CD4-positive, alpha-beta T cell treated with Interferon alpha-2 for 1 hour (primary cell): Measurements from ENCODE around the gene C19orf25.

Experiments used
- DNase-seq, 2 donors: peaks; one replicate each; pipeline ENCODE4 v3.0.0-alpha.2; 2020 to 2022

The C19orf25 gene

DNA sequence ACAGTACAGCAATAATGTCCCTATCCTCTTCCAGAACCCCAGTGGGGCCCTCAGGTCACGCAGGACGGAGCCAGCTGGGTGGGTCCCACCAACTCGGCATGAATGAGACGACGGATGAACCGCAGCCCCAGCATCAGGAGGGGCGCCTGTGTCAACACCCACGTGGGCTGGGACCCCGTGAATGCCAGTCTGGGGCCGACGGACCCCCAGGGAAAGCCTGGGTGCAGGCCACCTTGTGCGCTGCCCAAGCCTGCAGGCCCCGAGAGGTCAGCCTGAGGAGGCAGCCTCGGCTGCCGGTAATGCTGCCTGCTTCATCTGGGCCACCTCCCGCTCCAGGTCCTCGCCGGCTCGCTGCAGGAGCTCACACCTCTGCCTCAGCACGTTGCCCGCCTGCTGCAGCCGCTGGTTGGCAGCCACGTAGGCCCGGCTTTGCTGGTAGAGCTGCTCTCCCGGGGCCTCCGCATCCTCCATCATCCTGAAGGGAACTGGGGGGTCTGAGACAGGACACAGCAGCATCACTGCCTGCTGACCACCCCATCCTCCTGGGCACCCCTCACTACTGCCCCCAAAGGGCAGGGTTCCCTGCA lies 4.2 kb downstream of the C19orf25 start:
- DNase-seq, result no peak

DNA sequence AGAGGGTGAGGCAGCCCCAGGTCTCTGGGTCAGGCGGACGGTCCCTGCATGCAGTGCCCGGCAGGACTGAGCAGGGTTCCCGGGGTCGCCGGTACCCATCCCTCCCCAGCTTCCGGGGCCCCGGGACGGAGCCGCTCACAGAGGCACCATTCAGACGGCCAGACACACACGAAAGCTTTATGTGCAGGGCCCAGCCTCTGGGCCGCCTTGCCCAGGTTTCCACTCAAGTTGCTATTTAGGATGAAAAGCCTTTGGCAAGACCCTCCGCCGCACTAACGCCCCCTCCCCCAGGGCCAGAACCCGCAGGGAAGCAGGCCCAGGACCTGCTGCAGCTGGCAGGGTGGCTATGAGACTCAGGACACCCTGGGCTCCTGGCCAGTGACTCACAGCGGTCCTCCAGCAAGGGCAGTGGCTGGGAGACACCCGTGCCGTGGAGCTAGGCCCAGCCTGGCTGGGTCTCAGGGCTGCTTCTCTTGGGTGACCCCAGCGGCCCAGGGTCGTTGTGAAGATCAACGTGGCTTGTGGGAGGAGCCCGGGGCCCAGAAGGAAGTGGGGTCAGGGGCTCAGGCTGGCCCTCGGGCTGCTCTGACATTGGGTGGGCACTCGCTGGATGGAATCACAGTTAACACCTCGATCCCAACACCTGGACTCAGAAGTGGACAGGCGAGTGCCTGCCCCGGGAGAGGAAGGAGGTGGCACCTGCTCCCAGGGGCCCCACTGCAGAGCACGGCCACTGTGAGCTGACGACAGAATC lies 4.8 kb downstream of the C19orf25 start:
- no peak for DNase-seq

DNA sequence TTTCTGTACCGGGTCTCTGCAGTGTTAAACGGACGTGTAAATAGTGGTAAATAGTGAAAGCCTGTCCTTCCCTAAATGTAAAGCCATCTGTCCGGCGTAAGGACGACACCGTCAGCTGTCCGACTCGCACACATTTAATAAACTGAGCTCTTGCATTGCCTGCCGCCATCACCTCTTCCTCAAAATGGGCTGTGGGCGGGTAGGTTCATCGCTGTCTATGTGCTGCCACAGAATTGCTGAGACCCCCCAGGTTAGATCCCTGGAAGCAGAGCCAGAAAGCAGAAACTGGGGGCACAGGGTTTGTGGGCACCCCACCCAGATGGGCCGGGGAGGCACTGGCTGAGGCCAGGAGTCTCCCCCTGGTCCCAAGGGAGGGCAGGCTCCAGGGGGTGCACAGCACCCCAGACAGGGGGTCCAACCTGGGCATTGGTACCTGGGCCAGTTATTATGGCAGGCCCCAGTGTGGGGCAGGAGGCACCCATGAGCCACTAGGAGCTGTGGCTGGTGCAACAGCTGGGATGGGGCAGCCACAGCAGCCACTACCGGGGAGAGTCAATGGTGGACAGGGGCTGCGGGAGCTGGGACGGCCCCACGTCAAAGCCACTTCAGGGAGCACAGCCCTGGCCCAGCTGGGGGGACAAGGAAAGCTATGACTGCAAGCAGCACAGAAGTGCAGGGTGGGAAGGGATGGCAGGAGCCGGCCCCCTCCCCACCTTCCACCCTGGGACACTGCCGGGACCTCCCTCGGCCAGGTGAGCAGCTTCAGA lies 5.7 kb downstream of the C19orf25 start:
- DNase-seq, result no peak

DNA sequence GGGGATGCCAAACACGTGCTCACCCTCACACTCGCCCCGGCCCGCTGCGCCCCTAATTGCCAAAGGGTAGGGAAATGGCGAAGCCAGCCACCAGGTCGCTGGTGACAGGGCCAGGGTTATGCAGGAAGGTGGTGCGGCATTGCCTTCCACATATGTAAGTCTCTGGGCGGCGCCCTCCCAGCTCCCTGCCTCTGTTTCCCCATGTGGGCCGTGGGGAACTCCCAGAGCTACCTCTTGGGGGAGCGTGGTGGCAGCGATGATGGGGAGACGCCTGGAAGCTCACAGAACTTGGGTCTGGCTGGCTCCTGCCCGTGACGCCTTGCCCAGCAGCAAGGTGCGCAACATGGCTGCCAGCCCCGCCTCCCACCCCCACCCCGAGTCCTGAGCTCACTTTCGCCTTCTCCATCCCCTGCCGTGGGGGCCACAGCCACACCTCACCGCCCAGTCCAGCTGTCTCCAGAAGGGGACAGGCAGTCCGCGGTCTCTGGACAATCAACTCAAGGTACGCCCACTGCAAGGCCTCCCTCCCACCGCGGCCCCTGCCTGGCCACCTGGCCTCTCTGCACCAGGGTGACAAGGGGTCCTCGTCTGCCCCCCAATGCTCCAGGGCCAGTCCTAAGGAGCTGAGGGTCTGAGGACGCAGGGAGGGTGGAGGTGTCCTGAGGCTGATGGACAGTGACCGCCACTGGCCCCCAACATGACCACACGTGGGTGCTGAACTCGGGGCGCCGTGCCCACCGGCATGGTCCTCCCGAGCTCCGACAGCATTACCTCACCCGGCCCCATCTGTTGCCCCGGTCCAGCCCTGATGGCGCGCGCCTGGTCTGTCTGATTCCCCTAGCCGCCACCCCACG lies 6.6 kb downstream of the C19orf25 start:
- DNase-seq, result no peak

DNA sequence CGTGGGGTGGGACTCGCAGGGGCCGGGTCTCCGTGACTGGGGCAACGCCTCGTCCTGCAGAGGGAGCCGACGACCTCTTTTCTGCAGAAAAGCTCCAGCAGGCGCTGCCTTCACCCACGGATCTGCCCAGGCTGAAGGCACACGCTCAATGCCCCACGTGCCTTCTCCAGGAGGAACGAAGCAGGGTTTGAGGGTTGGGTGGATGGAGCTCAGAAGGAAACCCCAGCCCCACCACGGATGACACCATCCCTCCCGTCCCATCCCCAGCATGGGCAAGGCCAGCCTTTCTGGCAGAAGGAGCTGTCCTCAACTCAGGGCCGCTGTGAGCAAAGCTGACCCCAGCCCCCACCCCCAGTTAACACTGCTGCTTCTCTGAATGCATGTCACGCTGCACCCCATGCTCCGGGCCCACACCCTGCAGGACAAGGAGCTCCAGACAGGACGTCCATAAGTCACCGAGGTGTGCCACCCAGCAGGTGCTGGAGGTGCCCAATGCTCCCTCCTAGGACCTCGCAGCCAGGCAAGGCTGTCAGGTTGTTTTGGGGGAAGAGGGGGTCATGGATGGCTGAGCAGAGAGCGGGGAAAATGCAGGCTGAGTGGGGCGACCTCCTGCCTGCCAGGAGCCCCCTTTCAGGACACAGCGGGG lies 7.4 kb downstream of the C19orf25 start:
- DNase-seq, result no peak

DNA sequence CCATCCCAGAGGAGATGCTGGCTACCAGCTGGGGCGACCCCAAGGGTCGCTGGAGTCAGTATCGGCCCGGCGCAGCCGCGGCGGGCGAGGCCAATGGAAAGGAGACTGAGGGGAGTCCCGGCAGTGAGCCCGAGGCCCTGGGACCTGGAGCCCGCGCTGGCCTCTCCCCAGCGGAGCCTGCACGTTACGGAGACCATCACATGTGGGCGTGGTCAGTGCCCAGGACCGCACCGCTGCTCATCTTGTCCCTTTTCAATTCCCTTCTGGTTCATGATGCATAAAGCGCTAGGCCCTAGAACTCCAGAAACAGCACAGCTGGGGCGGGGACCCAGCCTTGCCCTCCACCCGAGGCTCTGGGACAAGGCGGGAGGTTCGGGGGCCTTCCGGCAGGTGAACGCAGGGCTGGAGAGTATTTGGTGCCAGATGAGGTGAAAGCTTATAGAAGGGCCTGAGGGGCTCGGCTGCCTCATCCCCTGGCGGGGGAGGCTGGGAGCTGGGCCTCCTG lies 8.0 kb downstream of the C19orf25 start:
- no peak for DNase-seq

DNA sequence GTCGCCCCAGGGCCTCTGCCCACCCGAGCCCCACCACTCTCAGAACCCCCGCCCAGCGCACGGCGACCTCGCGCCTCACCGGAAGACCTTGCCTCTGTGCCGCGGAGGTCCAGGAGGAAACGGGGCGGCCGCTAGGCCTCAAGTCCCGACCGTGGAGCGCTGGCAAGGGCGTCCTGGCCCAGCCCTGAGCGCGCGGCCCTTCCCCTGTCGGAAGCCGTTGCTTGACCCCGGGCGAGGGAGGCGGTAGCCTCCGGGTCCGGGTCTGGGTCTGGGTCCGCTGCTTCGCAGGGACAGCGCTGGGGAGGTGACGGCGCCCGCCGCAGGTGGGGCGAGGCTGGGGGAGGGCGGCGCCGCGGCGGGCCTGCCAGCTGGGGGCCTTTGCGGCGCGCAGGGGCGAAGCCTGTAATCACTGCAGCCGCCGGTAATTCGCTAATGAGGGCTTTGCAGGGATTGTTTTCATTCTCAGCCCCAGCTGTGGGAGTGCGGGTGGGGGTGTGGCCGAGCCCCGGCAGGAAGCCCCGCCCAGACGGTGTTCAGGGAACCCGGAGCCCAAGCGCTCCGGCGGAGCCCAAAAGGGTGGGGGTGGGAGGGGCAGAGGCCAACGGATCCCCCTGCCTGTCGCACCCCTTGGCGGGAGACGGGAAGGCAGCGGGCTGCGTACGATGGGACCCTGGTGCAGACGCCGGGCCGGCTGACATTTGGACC lies 8.6 kb downstream of the C19orf25 start:
- DNase-seq, result peak; percentile 61 to 81

DNA sequence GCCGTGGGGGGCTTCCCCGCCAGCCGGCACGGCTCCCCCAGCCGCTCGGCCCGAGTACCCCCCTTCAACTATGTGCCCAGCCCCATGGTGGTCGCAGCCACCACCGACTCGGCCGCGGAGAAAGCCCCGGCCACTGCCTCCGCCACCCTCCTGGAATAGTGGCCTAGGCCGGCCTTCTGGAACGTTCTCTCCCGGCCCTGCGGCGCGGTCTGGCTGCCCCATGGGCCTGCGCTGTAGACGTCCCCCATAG lies 9.0 kb downstream of the C19orf25 start:
- no peak for DNase-seq

DNA sequence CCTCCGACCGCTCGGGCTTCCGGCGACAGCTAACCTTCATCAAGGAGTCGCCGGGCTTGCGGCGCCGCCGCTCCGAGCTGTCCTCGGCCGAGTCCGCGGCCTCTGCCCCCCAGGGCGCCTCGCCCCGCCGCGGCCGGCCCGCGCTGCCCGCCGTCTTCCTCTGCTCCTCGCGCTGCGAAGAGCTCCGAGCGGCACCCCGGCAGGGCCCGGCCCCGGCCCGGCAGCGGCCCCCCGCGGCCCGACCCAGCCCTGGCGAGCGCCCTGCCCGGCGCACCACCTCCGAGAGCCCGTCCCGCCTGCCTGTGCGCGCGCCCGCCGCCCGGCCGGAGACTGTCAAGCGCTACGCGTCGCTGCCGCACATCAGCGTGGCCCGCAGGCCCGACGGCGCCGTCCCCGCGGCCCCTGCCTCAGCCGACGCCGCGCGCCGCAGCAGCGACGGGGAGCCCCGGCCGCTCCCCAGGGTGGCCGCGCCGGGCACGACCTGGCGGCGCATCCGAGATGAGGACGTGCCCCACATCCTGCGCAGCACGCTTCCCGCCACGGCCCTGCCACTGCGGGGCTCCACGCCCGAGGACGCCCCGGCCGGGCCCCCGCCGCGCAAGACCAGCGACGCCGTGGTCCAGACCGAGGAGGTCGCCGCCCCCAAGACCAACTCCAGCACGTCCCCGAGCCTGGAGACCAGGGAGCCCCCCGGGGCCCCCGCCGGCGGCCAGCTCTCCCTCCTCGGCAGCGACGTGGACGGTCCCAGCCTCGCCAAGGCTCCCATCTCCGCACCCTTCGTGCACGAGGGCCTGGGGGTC lies 9.6 kb downstream of the C19orf25 start:
- no peak for DNase-seq

DNA sequence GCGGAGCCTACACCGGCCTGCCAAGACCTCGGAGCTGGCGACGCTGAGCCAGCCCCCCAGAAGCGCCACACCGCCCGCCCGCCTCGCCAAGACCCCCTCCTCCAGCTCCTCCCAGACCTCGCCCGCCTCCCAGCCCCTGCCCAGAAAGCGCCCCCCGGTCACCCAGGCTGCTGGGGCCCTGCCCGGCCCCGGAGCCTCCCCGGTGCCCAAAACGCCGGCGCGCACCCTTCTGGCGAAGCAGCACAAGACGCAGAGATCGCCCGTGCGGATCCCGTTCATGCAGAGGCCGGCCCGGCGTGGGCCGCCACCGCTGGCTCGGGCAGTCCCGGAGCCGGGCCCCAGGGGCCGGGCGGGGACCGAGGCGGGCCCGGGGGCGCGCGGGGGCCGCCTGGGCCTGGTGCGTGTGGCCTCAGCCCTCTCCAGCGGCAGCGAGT lies 10.2 kb downstream of the C19orf25 start:
- no peak for DNase-seq

DNA sequence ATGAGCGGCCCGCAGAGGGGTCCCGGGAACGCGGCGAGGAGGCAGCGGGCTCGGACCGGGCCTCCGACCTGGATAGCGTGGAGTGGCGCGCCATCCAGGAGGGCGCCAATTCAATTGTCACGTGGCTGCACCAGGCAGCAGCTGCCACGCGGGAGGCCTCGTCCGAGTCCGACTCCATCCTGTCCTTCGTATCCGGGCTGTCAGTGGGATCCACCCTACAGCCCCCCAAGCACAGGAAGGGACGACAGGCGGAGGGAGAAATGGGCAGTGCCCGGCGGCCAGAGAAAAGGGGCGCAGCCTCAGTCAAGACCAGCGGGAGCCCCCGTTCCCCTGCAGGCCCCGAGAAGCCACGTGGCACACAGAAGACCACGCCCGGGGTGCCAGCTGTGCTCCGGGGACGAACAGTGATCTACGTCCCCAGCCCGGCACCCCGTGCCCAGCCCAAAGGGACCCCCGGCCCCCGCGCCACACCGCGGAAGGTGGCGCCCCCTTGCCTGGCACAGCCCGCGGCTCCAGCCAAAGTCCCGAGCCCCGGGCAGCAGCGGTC lies 10.7 kb downstream of the C19orf25 start:
- DNase-seq, result no peak

DNA sequence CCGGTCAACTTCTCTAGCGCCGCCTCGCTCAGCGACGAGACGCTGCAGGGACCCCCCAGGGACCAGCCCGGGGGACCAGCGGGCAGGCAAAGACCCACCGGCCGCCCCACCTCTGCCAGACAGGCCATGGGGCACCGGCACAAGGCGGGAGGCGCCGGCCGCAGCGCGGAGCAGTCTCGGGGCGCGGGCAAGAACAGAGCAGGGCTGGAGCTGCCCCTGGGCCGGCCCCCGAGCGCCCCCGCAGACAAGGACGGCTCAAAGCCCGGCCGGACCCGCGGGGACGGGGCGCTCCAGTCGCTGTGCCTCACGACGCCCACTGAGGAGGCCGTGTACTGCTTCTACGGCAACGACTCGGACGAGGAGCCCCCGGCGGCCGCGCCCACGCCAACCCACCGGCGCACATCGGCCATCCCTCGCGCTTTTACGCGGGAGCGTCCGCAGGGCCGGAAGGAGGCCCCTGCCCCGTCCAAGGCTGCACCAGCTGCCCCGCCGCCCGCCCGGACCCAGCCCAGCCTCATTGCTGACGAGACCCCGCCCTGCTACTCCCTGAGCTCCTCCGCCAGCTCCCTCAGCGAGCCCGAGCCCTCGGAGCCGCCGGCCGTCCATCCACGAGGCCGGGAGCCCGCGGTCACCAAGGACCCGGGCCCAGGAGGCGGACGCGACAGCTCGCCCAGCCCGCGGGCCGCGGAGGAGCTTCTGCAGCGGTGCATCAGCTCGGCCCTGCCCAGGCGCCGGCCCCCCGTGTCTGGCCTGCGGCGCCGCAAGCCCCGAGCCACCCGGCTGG lies 11.3 kb downstream of the C19orf25 start:
- DNase-seq, result no peak

DNA sequence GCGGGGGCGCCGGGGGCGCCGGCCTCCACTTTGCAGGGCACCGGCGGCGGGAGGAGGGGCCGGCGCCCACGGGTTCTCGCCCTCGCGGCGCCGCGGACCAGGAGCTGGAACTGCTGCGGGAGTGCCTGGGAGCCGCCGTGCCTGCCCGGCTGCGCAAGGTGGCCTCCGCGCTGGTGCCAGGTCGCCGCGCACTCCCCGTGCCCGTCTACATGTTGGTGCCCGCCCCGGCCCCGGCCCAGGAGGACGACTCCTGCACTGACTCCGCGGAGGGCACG lies 11.9 kb downstream of the C19orf25 start:
- DNase-seq, result no peak

DNA sequence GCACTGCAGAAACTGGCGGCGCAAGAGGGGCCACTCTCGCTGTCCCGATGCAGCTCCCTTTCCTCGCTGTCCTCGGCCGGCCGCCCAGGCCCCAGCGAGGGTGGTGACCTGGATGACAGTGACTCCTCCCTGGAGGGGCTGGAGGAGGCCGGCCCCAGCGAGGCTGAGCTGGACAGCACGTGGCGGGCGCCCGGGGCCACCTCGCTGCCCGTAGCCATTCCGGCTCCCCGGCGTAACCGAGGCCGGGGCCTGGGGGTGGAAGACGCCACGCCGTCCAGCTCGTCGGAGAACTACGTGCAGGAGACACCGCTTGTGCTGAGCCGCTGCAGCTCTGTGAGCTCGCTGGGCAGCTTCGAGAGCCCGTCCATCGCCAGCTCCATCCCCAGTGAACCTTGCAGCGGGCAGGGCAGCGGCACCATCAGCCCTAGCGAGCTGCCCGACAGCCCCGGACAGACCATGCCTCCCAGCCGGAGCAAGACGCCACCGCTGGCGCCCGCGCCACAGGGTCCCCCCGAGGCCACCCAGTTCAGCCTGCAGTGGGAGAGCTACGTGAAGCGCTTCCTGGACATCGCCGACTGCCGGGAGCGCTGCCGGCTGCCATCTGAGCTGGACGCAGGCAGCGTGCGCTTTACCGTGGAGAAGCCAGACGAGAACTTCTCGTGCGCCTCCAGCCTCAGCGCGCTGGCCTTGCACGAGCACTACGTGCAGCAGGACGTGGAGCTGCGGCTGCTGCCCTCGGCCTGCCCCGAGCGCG lies 12.4 kb downstream of the C19orf25 start:
- no peak for DNase-seq

DNA sequence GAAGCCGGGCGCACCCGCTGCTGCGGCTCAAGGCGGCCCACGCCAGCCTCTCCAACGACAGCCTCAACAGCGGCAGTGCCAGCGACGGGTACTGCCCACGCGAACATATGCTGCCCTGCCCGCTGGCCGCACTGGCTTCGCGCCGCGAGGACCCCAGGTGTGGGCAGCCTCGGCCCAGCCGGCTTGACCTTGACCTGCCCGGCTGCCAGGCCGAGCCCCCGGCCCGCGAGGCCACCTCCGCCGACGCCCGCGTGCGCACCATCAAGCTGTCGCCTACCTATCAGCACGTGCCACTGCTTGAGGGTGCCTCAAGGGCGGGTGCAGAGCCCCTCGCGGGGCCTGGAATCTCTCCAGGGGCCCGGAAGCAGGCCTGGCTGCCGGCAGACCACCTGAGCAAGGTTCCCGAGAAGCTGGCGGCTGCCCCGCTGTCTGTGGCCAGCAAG lies 13.0 kb downstream of the C19orf25 start:
- no peak for DNase-seq

DNA sequence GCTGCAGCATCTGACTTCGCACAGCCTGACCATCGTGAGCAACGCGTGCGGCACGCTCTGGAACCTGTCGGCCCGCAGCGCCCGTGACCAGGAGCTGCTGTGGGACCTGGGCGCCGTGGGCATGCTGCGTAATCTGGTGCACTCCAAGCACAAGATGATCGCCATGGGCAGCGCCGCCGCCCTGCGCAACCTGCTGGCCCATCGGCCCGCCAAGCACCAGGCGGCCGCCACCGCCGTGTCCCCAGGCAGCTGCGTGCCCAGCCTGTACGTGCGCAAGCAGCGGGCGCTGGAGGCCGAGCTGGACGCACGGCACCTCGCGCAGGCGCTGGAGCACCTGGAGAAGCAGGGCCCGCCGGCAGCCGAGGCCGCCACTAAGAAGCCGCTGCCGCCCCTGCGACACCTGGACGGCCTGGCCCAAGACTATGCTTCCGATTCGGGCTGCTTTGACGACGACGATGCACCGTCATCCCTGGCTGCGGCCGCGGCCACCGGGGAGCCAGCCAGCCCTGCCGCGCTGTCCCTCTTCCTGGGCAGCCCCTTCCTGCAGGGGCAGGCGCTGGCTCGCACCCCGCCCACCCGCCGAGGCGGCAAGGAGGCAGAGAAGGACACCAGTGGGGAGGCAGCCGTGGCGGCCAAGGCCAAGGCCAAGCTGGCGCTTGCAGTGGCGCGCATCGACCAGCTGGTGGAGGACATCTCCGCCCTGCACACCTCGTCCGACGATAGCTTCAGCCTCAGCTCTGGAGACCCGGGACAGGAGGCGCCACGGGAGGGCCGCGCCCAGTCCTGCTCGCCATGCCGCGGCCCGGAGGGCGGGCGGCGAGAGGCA lies 13.6 kb downstream of the C19orf25 start:
- peak in 1 of 2 donors; percentile 52 for DNase-seq

DNA sequence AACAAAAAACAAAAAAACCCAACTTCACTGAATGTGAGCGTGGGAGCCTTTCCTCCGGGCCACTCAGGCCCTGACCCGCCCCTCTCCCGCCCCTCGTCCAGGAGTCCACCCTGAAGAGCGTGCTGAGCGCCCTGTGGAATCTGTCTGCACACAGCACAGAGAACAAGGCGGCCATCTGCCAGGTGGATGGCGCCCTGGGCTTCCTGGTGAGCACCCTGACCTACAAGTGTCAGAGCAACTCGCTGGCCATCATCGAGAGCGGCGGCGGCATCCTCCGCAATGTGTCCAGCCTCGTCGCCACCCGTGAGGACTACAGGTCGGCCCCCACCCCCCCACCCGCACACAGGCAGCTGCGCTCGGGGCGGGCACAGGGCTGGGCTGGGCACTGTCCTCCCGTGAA lies 17.2 kb downstream of the C19orf25 start:
- no peak for DNase-seq
